CD14-positive monocyte (primary cell): ENCODE results near the gene GRID1. TPM values are rescaled to one million over a fixed set of nuclear protein-coding genes. Genes with fewer than 3 reads are reported as not detected.
"Not testable (repeated sequence)": the region's sequence is repeated elsewhere in the genome, so short reads cannot be mapped to it uniquely, and the experiment has no call there.

Source experiments
- DNase-seq, 3 donors: peaks; one replicate each; pipeline ENCODE4 v3.0.0-alpha.2; 2011 to 2022
- H2AFZ ChIP-seq: 2 replicates; pipeline ENCODE4 v1.6.0; 2012; ENCODE audit warnings: mild to moderate bottlenecking, low read depth, low read length, inconsistent platforms; ENCODE audit not compliant: insufficient read depth, poor library complexity, severe bottlenecking
- H3K27ac ChIP-seq, 2 donors: 1 replicate in 1 of 2; 2 replicates in 1 of 2; pipeline ENCODE4 v1.5.1; 2012 to 2013; ENCODE audit warnings: low read length in 2 of 2, control low read depth in 1 of 2, inconsistent platforms in 1 of 2, low read depth in 1 of 2, mild to moderate bottlenecking in 1 of 2
- H3K27me3 ChIP-seq, 2 donors: one replicate each; pipeline versions ENCODE4 v1.6.0 to v1.6.1; 2011 to 2013; ENCODE audit warnings: low read length in 2 of 2; ENCODE audit not compliant: control insufficient read depth in 2 of 2, insufficient read depth in 2 of 2
- H3K36me3 ChIP-seq, 2 donors: replicated peaks in 1 of 2; 1 replicate in 1 of 2; 2 replicates in 1 of 2; pipeline versions ENCODE4 v1.5.1 to v1.6.1; 2012 to 2013; ENCODE audit warnings: low read length in 2 of 2, control low read depth in 1 of 2, inconsistent platforms in 1 of 2, mild to moderate bottlenecking in 1 of 2; ENCODE audit not compliant: insufficient read depth in 2 of 2, control insufficient read depth in 1 of 2
- H3K4me1 ChIP-seq, 2 donors: 1 replicate in 1 of 2; 2 replicates in 1 of 2; pipeline versions ENCODE4 v1.5.1 to v1.6.1; 2012 to 2013; ENCODE audit warnings: low read length in 2 of 2, control low read depth in 1 of 2, inconsistent platforms in 1 of 2, mild to moderate bottlenecking in 1 of 2, moderate library complexity in 1 of 2; ENCODE audit not compliant: insufficient read depth in 2 of 2, control insufficient read depth in 1 of 2
- H3K4me2 ChIP-seq: replicated peaks from 2 replicates; pipeline ENCODE3; 2012; ENCODE audit warnings: low read length, moderate library complexity, mild to moderate bottlenecking; ENCODE audit not compliant: poor library complexity, severe bottlenecking; ENCODE audit errors: extremely low read depth
- H3K4me3 ChIP-seq, 3 experiments: fragments of 200-600 bp in 1 of 3; sonication (generic) in 1 of 3; replicated peaks in 1 of 3; 1 replicate in 2 of 3; 2 replicates in 1 of 3; pipeline ENCODE4 v1.5.1; 2011 to 2013; ENCODE audit warnings: low read length in 3 of 3, mild to moderate bottlenecking in 3 of 3, control low read depth in 2 of 3, low read depth in 2 of 3, inconsistent platforms in 1 of 3, moderate library complexity in 1 of 3
- H3K79me2 ChIP-seq: 2 replicates; pipeline ENCODE4 v1.6.0; 2012; ENCODE audit warnings: mild to moderate bottlenecking, control low read depth, inconsistent platforms, low read length, moderate library complexity; ENCODE audit not compliant: insufficient read depth
- H3K9ac ChIP-seq: 2 replicates; pipeline ENCODE4 v1.6.0; 2017; ENCODE audit warnings: low read length, mild to moderate bottlenecking; ENCODE audit not compliant: insufficient read depth, poor library complexity, severe bottlenecking
- H3K9me3 ChIP-seq, 2 donors: replicated peaks in 1 of 2; 1 replicate in 1 of 2; 2 replicates in 1 of 2; pipeline versions ENCODE4 v1.5.1 to v1.6.1; 2012 to 2013; ENCODE audit warnings: low read length in 2 of 2, control low read depth in 1 of 2; ENCODE audit not compliant: control insufficient read depth in 1 of 2, insufficient read depth in 1 of 2
- H4K20me1 ChIP-seq: 2 replicates; pipeline ENCODE4 v1.6.0; 2012; ENCODE audit warnings: mild to moderate bottlenecking, low read length, control low read depth, moderate library complexity; ENCODE audit not compliant: insufficient read depth
- H3K27ac Mint-ChIP-seq, 7 donors: one replicate each; pipeline ENCODE4 v1.8.0; 2020; ENCODE audit warnings: mild to moderate bottlenecking in 7 of 7, mixed read lengths in 7 of 7, moderate library complexity in 6 of 7, inconsistent platforms in 2 of 7
- H3K27me3 Mint-ChIP-seq, 3 donors: one replicate each; pipeline ENCODE4 v1.8.0; 2021 to 2022; ENCODE audit warnings: low read depth in 3 of 3, mild to moderate bottlenecking in 3 of 3, mixed read lengths in 3 of 3, moderate library complexity in 3 of 3, inconsistent platforms in 1 of 3
- H3K36me3 Mint-ChIP-seq, 2 donors: one replicate each; pipeline ENCODE4 v1.8.0; 2020; ENCODE audit warnings: mixed read lengths in 2 of 2, inconsistent platforms in 1 of 2, mild to moderate bottlenecking in 1 of 2
- H3K4me1 Mint-ChIP-seq: one replicate; pipeline ENCODE4 v1.8.0; 2020; ENCODE audit warnings: mild to moderate bottlenecking, mixed read lengths
- H3K4me3 Mint-ChIP-seq, 2 donors: one replicate each; pipeline ENCODE4 v1.8.0; 2020; ENCODE audit warnings: mild to moderate bottlenecking in 2 of 2, mixed read lengths in 2 of 2, moderate library complexity in 1 of 2
- H3K9me3 Mint-ChIP-seq, 7 donors: one replicate each; pipeline ENCODE4 v1.8.0; 2020 to 2022; ENCODE audit warnings: mixed read lengths in 7 of 7, mild to moderate bottlenecking in 6 of 7, moderate library complexity in 6 of 7, inconsistent platforms in 2 of 7
- CTCF ChIP-seq: fragments of 200-600 bp; IDR thresholded peaks from one replicate; pipeline ENCODE4 v1.8.0; 2022; ENCODE audit warnings: antibody characterized with exemption, mild to moderate bottlenecking
- WGBS: methylation state at CpG from one replicate; pipeline ENCODE4 v1.1.5; 2013; ENCODE audit warnings: missing lambda C conversion rate; ENCODE audit not compliant: insufficient coverage; 5-methylcytosine and 5-hydroxymethylcytosine counted together
- intact Hi-C, 2 donors: fragments of 100-400 bp; cut with micrococcal nuclease; formaldehyde crosslinking; loops; one replicate each; pipeline versions ENCODE4 v1.15.0 to v1.15.1; 2023
- polyA plus RNA-seq, 3 donors: library from polyadenylated mRNA; depleted of rRNA in 1 of 3; unstranded in 2 of 3; stranded (reverse) in 1 of 3; fragments of 300-500 nt in 2 of 3; fragments of >200 nt in 1 of 3; fragmentation: Illumina TruSeq in 2 of 3; gene quantifications; 1 replicate in 2 of 3; 2 replicates in 1 of 3; pipeline ENCODE4 v1.2.3, GENCODE V29; 2012 to 2021

GRID1 gene
- polyA plus RNA-seq, 3 donors, result not detected

GRCh38 chr10:86092311-86092710 lies 274.3 kb downstream of the GRID1 start:
- H3K4me2 ChIP-seq, H3K4me3 ChIP-seq, H3K36me3 ChIP-seq, H3K27me3 ChIP-seq, H3K36me3 Mint-ChIP-seq, H3K27ac Mint-ChIP-seq, H3K9me3 Mint-ChIP-seq, DNase-seq, H3K9ac ChIP-seq, H3K79me2 ChIP-seq, H3K27ac ChIP-seq, H3K4me3 Mint-ChIP-seq, H3K9me3 ChIP-seq, H4K20me1 ChIP-seq, H3K4me1 ChIP-seq, intact Hi-C loops, H3K4me1 Mint-ChIP-seq, H2AFZ ChIP-seq: not testable (repeated sequence)
- peaks cover 6 to 13% (median 12%) of the 10 kb centered on the region in 3 donors for H3K27me3 Mint-ChIP-seq
- WGBS, result no CpG with 5 or more reads among the region's 1 CpG

GRCh38 chr10:86091216-86091615 lies 275.4 kb downstream of the GRID1 start:
- no peak overlapping the region for H2AFZ ChIP-seq
- no peaks in the 10 kb centered on the region for H3K4me1 Mint-ChIP-seq
- H3K36me3 ChIP-seq, result no peaks in the 10 kb centered on the region
- H3K9me3 ChIP-seq, result no peaks in the 10 kb centered on the region
- no peak overlapping the region for H3K4me2 ChIP-seq
- peaks cover 8 to 15% (median 12%) of the 10 kb centered on the region in 3 donors for H3K27me3 Mint-ChIP-seq
- TF ChIP-seq CTCF, result no peak
- peaks cover 0 to under 1% of the 10 kb centered on the region in 2 donors for H3K27me3 ChIP-seq
- no peaks in the 10 kb centered on the region for H3K36me3 Mint-ChIP-seq
- H3K79me2 ChIP-seq, result no peaks in the 10 kb centered on the region
- peaks cover 0 to 1% (median 0%) of the 10 kb centered on the region in 7 donors for H3K9me3 Mint-ChIP-seq
- intact Hi-C loops, result no loop called here
- no peak overlapping the region for H3K4me3 ChIP-seq
- H3K9ac ChIP-seq, result no peak overlapping the region
- DNase-seq, result no peak
- no peak overlapping the region for H3K27ac ChIP-seq
- peak overlapping the region in 1 of 2 donors; percentile 12 for H3K4me3 Mint-ChIP-seq
- H3K27ac Mint-ChIP-seq, result no peak overlapping the region
- H3K4me1 ChIP-seq, result no peaks in the 10 kb centered on the region
- WGBS, result 90% methylated on average over 9 of the region's 9 CpGs
- H4K20me1 ChIP-seq, result no peaks in the 10 kb centered on the region
